Putamen (tissue), 1 donor: Measurements from ENCODE around the gene CHRM5.
"Not testable (repeated sequence)": the region's sequence is repeated elsewhere in the genome, so short reads cannot be mapped to it uniquely, and the experiment has no call there.

Experiments
- DNase-seq: peaks from one replicate; pipeline ENCODE4 v3.0.0-alpha.2; 2016; ENCODE audit warnings: low spot score

Gene CHRM5

DNA sequence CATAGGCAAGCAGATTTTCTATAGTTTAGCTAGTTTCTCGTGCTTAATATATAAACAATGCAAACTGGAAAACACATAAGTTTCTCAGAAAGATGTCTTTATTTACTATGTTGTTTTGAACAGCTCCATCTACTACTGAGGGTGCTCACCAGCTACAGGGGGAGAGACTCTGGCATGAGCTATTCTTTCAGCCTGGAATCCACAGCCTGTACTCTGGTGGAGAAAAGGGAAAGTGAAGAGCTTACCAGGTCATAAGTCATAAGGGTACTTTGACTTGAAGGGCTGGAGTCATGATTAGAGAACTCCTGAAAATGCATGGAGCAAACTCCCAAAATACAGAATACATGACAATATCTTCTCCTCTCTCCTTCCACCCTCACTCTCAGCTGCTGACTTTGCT is 75.1 kb downstream of the CHRM5 start:
- no peak for DNase-seq

- no peak for DNase-seq
Observed at GRCh38 chr15:34043813-34044212, 75.5 kb downstream of the CHRM5 start.

DNA sequence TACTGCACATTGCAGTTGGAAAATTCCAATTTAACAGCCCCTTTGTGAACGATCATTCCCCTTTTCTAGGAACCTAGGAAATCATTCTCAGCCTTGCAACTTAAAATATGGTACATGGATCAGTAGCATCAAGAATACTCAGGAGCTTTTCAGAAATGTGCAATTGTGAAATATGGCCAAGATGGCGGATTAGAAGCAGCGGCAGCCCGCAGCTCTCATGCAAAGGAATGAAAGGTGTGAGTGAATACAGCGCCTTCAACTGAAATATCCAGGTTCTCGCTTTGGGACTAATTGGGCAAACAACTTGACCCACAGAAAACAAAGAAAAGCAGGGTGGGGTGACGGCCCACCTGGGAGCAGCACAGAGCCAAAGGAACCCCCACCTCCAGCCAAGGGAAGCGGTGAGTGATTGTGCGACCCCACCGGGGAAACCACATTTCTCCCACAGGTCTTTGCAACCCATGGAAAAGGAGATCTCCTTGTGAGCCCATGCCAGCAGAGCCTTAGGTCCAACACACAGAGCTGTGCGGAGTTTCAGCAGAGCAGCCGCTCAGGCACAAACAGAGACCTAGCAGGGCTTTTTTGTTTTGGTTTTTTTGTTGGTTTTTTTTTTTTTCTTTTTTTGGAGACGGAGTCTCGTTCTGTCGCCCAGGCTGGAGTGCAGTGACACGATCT is 78.3 kb downstream of the CHRM5 start:
- no peak for DNase-seq

DNA sequence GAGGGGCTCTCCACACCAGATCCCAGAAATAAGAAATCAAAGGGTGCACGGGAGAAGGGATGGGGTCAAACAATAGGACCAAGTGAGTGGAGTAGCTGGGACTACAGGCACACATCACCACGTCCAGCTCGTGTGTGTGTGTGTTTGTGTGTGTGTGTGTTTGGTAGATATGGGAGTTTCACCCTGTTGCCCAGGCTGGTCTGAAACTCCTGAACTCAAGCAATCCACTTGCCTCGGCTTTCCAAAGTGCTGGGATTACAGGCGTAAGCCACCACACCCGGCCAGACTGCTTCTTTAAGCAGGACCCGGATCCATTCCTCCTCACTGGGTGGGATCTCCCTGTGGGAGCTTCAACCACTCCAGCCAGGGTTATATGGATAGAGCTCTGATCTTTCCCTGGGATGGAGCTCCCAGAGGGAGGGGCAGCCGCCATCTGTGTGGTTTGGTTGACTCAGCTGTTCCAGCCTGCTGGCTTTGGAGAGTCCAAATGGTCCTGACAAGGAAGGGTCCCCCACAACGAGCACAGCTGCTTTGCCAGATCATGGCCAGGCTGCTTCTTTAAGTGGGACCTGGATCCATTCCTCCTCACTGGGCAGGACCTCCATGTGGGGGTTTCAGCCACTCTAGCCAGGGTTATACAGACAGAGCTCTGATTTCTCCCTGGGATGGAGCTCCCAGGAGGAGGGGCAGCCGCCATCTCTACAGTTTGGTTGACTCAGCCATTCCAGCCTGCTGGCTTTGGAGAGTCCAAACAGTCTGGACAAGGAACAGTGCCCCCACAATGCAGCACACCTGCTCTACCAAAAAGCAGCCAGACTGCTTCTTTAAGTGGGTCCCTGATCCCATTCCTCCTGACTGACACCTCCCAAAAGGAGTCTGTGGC is 79.8 kb downstream of the CHRM5 start:
- DNase-seq, result no peak

DNA sequence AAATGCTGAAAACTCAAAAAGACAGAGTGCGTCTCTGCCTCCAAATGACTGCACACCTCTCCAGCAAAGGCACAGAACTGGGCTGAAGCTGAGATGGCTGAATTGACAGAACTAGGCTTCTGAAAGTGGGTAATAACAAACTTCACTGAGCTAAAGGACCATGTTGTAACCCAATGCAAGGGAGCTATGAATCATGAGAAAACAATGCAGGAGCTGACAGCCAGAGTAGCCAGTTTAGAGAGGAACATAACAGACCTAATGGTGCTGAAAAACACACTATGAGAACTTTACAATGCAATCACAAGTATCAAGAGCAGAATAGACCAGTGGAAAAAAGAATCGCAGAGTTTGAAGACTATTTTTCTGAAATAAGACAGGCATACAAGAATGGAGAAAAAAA is 80.8 kb downstream of the CHRM5 start:
- DNase-seq, result no peak

DNA sequence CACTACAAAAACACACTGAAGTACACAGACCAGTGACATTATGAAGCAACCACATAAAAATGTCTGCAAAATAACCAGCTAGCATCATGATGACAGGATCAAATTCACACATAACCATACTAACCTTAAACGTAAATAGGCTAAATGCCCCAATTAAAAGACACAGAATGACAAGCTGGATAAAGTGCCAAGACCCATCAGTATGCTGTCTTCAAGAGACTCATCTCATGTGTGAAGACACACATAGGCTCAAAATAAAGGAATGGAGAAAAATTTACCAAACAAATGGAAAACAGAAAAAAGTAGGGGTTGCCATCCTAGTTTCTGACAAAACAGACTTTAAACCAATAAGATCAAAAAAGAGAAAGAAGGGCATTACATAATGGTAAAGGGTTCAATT is 82.1 kb downstream of the CHRM5 start:
- DNase-seq, result not testable (repeated sequence)

DNA sequence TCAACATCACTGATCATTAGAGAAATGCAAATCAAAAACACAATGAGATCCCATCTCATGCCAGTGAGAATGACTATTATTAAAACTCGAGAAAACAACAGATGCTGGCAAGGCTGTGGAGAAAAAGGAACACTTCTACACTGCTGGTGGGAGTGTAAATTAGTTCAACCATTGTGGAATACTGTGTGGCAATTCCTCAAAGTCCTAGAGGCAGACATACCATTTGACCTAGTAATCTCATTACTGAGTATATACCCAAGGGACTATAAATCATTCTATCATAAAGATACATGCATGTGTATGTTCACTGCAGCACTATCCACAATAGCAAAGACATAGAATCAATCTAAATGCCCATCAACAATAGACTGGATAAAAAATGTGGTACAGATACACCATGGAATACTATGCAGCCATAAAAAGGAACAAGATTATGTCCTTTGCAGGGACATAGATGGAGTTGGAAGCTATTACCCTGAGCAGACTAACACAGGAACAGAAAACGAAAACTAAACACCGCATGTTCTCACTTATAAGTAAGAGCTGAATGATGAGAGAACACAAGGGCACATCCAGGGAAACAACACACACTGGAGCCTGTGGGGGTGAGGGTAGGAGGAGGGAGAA is 85.9 kb downstream of the CHRM5 start:
- no peak for DNase-seq

DNA sequence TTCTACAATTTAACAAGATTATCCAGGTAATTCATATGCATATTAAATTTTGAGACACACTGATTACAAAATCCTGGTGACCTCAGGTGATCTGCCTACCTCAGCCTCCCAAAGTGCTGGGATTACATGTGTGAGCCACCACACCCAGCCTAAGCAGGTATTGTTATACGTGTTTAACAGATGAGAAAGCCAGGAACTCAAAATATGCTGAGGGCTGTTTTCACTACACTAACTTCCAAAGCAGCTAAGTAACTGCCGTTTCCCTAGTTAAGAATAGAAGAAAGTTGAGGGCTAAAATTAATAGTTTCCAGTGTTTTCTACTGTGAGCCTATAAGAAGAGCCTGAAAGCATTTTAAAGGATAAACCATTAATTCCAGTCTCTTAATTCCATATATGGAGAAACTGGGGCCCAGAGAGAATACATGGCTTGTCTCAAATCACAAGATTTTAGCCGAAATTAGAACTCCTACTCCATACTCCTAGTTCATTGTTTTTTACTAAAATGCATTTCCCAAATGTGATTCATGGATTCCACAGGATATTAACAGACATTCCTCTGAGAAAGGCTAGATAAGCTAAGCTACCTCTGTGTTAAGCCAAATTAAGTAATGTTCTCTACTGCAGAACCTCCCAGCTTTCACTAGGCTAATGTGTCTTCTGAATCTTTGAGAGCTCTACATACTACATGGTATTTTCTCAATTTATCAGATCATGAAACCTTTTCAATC is 87.7 kb downstream of the CHRM5 start:
- DNase-seq, result no peak

- no peak for DNase-seq
Observed at GRCh38 chr15:34056911-34057310, 88.6 kb downstream of the CHRM5 start.

GRCh38 chr15:34059476-34059875 is 91.2 kb downstream of the CHRM5 start:
- DNase-seq, result no peak

- no peak for DNase-seq
Observed at GRCh38 chr15:34059946-34060345, 91.6 kb downstream of the CHRM5 start.

- no peak for DNase-seq
Observed at GRCh38 chr15:34064438-34064837, 96.1 kb downstream of the CHRM5 start.

DNA sequence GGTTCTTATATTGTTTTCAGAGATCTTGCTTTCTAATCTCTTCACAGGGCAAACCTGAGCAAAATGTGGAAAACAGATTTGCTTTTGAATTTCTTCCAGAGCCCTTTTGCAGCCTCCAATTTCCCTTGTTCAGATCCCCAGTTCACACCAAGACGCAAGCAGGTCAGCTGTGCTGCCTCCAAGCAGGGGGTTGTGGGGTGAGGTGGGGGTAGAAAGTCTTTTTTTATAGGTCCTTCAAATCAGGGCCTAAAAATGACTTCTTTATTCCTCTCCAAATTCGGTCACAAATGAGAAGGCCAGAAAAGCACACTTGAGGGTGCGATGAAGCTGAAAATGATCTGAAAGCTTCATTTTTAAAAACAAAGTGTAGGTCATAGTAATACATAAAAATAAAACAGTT is 97.0 kb downstream of the CHRM5 start:
- DNase-seq, result no peak

- no peak for DNase-seq
Observed at GRCh38 chr15:34065941-34066340, 97.6 kb downstream of the CHRM5 start.

DNA sequence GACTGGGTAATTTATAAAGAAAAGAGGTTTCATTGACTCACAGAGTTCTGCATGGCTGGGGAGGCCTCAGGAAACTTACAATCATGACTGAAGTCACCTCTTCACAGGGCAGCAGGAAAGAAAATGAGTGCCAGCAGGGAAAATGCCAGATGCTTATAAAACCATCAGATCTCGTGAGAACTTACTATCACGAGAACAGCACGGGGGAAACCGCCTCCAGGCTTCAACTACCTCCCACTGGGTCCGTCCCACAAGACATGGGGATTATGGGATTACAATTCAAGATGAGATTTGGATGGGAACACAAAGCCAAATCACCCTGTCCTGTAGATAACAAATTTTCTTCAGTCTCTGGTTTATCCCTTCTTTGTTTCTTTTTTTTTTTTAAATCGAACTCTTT is 101.7 kb downstream of the CHRM5 start:
- DNase-seq, result no peak

GRCh38 chr15:34076785-34077184 is 108.5 kb downstream of the CHRM5 start:
- no peak for DNase-seq

- no peak for DNase-seq
Observed at GRCh38 chr15:34078900-34079299, 110.6 kb downstream of the CHRM5 start.

- DNase-seq, result no peak
Observed at GRCh38 chr15:34079904-34080303, 111.6 kb downstream of the CHRM5 start.

DNA sequence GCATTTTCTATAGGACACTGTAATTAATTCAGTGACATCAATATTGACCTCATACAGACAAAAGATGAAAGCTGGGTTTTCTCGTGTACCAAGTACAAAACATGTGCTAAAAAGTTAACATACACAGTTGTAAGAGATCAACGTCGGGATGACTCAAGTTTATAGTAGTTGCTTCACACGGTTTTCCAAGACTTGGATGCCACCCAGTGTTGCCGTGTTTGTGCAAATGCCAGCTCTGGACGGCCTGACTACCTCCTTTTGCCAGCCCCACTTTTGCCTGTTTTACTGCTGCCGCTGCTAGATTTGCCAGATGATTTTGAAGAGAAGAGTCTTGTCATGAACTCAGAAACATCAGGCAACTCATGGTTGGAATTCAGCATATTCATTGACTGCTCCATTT is 115.8 kb downstream of the CHRM5 start:
- no peak for DNase-seq

- DNase-seq, result no peak
Observed at GRCh38 chr15:34085746-34086145, 117.4 kb downstream of the CHRM5 start.

DNA sequence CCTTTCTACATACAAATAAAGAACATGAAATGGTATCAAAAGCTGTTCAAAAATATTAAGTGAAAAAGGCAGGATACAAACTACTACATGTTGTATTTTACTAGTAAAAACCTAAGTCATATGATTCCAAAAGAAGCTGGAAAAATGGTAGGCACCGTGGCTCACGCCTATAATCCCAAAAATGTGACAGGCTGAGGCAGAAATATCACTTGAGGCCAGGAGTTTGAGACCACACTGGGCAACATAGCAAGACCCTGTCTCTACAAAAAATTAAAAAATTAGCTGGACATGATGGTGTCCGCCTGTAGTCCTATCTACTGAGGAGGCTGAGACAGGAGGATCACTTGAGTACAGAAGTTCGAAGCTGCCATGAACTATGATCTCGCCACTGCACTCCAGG is 131.6 kb downstream of the CHRM5 start:
- DNase-seq, result no peak
